Measurements from ENCODE around the gene TM4SF5.

Gene TM4SF5

GRCh38 chr17:4815043-4815675 lies 43.5 kb downstream of the TM4SF5 start:
- no peak overlapping the region for H3K27ac ChIP-seq
- TF ChIP-seq ZFX (IDR thresholded peaks at IDR 0.05) (no peak), CTCF (conservative IDR thresholded peaks at IDR 0.05) (no peak)

GRCh38 chr17:4816826-4817225 lies 45.1 kb downstream of the TM4SF5 start:
- no peak overlapping the region for H3K27ac ChIP-seq
- TF ChIP-seq CTCF (conservative IDR thresholded peaks at IDR 0.05), result no peak
- TF ChIP-seq ZFX (IDR thresholded peaks at IDR 0.05), result no peak

GRCh38 chr17:4818276-4818675 lies 46.6 kb downstream of the TM4SF5 start:
- TF ChIP-seq ZFX (IDR thresholded peaks at IDR 0.05) (no peak), CTCF (conservative IDR thresholded peaks at IDR 0.05) (no peak)
- H3K27ac ChIP-seq, result no peak overlapping the region

GRCh38 chr17:4822835-4823234 lies 51.1 kb downstream of the TM4SF5 start:
- no peak overlapping the region for H3K27ac ChIP-seq
- TF ChIP-seq CTCF (conservative IDR thresholded peaks at IDR 0.05), result no peak
- no peak for TF ChIP-seq ZFX (IDR thresholded peaks at IDR 0.05)

GRCh38 chr17:4823373-4824089 lies 51.8 kb downstream of the TM4SF5 start:
- TF ChIP-seq CTCF (conservative IDR thresholded peaks at IDR 0.05) (no peak), ZFX (IDR thresholded peaks at IDR 0.05) (no peak)
- no peak overlapping the region for H3K27ac ChIP-seq

GRCh38 chr17:4827399-4827798 lies 55.7 kb downstream of the TM4SF5 start:
- TF ChIP-seq CTCF (conservative IDR thresholded peaks at IDR 0.05), result no peak
- no peak for TF ChIP-seq ZFX (IDR thresholded peaks at IDR 0.05)
- H3K27ac ChIP-seq, result no peak overlapping the region

- peak overlapping the region; percentile 94 for H3K27ac ChIP-seq
Measured at GRCh38 chr17:4832829-4833177, 61.1 kb downstream of the TM4SF5 start.

Data from C4-2B (cell line).